HCT116 (cell line): ENCODE data around the gene SH3GL2. TPM values are rescaled to one million over a fixed set of nuclear protein-coding genes. Genes with fewer than 3 reads are reported as not detected.

Source experiments
- ATAC-seq: fragments of 200-7000 bp; cut with Tn5 transposase; 2 replicates; pipeline ENCODE4 v1.9.1; 2020; ENCODE audit warnings: mild to moderate bottlenecking, moderate library complexity
- BruUV-seq: library from RNA; stranded (reverse); fragments of 400-500 nt; replicated peaks from 2 replicates; lab custom pipeline; 2021; lab: Mats Ljungman, UMichigan
- CTCF ChIA-PET: fragments of 300-600 bp; sonication (Branson Sonifier 250); formaldehyde crosslinking; loops from one replicate; lab custom pipeline; 2021; ENCODE audit warnings: antibody characterized with exemption; lab: Charles Lee
- POLR2A ChIA-PET: fragments of 300-600, 350-600 bp; sonication (Branson Sonifier 250); formaldehyde crosslinking; loops from one replicate; lab custom pipeline; 2021; ENCODE audit warnings: antibody characterized with exemption; lab: Charles Lee
- RAD21 ChIA-PET, 2 experiments: fragments of 300-600 bp; sonication (Branson Sonifier 250); formaldehyde crosslinking; loops; one replicate each; lab custom pipeline; 2023; ENCODE audit warnings: low total read pairs in 2 of 2; ENCODE audit not compliant: uncharacterized antibody in 2 of 2, unreplicated experiment in 2 of 2, low non-redundant PET in 1 of 2; lab: Charles Lee
- DNase-seq: peaks from one replicate; pipeline ENCODE4 v3.0.0-alpha.2; 2010; ENCODE audit warnings: low read depth, low spot score
- H2AFZ ChIP-seq: fragments of 200-600 bp; shearing (Covaris generic), sonication (generic); 2 replicates; pipeline ENCODE4 v1.6.1; 2017; ENCODE audit warnings: low read depth, mixed run types, mixed read lengths, antibody characterized with exemption, low read length; ENCODE audit not compliant: poor library complexity, severe bottlenecking
- H3K27ac ChIP-seq: 2 replicates; pipeline ENCODE4 v1.5.1; 2012; ENCODE audit warnings: low read depth, low read length
- H3K27me3 ChIP-seq: fragments of 200-600 bp; sonication (generic); 2 replicates; pipeline ENCODE4 v1.6.1; 2016; ENCODE audit warnings: mixed run types, low read length, mixed read lengths; ENCODE audit not compliant: insufficient read depth
- H3K36me3 ChIP-seq, 2 experiments: fragments of 200-500 bp in 1 of 2; fragments of 200-600 bp in 1 of 2; sonication (Bioruptor generic) in 1 of 2; sonication (generic) in 1 of 2; 2 replicates each; pipeline versions ENCODE4 v1.5.1 to v1.6.1; 2014 to 2016; ENCODE audit warnings: low read length in 2 of 2, inconsistent platforms in 1 of 2, mixed read lengths in 1 of 2, mixed run types in 1 of 2; ENCODE audit not compliant: insufficient read depth in 2 of 2, control insufficient read depth in 1 of 2
- H3K4me1 ChIP-seq, 2 experiments: fragments of 200-600 bp in 1 of 2; sonication (generic) in 1 of 2; 2 replicates each; pipeline versions ENCODE4 v1.5.1 to v1.6.1; 2012 to 2017; ENCODE audit warnings: low read length in 2 of 2, inconsistent platforms in 1 of 2, mild to moderate bottlenecking in 1 of 2, mixed read lengths in 1 of 2, mixed run types in 1 of 2, moderate library complexity in 1 of 2; ENCODE audit not compliant: insufficient read depth in 2 of 2, control insufficient read depth in 1 of 2
- H3K4me2 ChIP-seq: fragments of 200-600 bp; sonication (generic); 2 replicates; pipeline ENCODE4 v1.6.1; 2017; ENCODE audit warnings: mixed run types, low read length, mixed read lengths
- H3K4me3 ChIP-seq, 2 experiments: fragments of 200-600 bp in 1 of 2; sonication (generic) in 1 of 2; replicated peaks in 1 of 2; 2 replicates each; pipeline ENCODE4 v1.5.1; 2011 to 2016; ENCODE audit warnings: low read length in 2 of 2, control low read depth in 1 of 2, low read depth in 1 of 2, mild to moderate bottlenecking in 1 of 2, mixed read lengths in 1 of 2, mixed run types in 1 of 2
- H3K79me2 ChIP-seq: fragments of 200-600 bp; sonication (generic); 2 replicates; pipeline ENCODE4 v1.6.1; 2017; ENCODE audit warnings: mild to moderate bottlenecking, mixed run types, low read length, moderate library complexity, mixed read lengths; ENCODE audit not compliant: insufficient read depth
- H3K9ac ChIP-seq: fragments of 200-600 bp; sonication (generic); 2 replicates; pipeline ENCODE4 v1.6.1; 2016; ENCODE audit warnings: low read length, mixed read lengths
- H3K9me2 ChIP-seq: fragments of 200-600 bp; sonication (generic), shearing (Covaris generic); 2 replicates; pipeline ENCODE4 v1.6.1; 2017; ENCODE audit warnings: mixed run types, mild to moderate bottlenecking, moderate library complexity; ENCODE audit not compliant: insufficient read depth
- H3K9me3 ChIP-seq, 2 experiments: fragments of 200-500 bp in 1 of 2; fragments of 200-600 bp in 1 of 2; sonication (Bioruptor generic) in 1 of 2; sonication (generic) in 1 of 2; 2 replicates each; pipeline ENCODE4 v1.6.1; 2014 to 2017; ENCODE audit warnings: low read length in 2 of 2, mixed read lengths in 2 of 2, inconsistent platforms in 1 of 2, low read depth in 1 of 2, mild to moderate bottlenecking in 1 of 2, mixed run types in 1 of 2, moderate library complexity in 1 of 2; ENCODE audit not compliant: control insufficient read depth in 1 of 2, insufficient read depth in 1 of 2
- H4K20me1 ChIP-seq: fragments of 200-600 bp; sonication (generic), shearing (Covaris generic); 2 replicates; pipeline ENCODE4 v1.6.1; 2017; ENCODE audit warnings: mixed run types, mild to moderate bottlenecking, moderate library complexity; ENCODE audit not compliant: insufficient read depth
- ATF3 ChIP-seq: IDR thresholded peaks from 2 replicates; pipeline ENCODE4 v1.6.1; 2012
- CBX3 ChIP-seq: IDR thresholded peaks from 2 replicates; pipeline ENCODE4 v1.6.1; 2012; ENCODE audit warnings: low read depth
- CEBPB ChIP-seq: IDR thresholded peaks from 2 replicates; pipeline ENCODE4 v1.6.1; 2012; ENCODE audit warnings: low read depth
- CTCF ChIP-seq, 3 experiments: fragments of 200-600 bp in 1 of 3; sonication (generic) in 1 of 3; IDR thresholded peaks in 2 of 3; conservative IDR thresholded peaks in 1 of 3; 2 replicates each; pipeline ENCODE4 v1.5.1; 2012 to 2017; ENCODE audit warnings: low read depth in 2 of 3, low read length in 2 of 3, antibody characterized with exemption in 1 of 3, borderline replicate concordance in 1 of 3, control low read depth in 1 of 3, mild to moderate bottlenecking in 1 of 3, mixed read lengths in 1 of 3, mixed run types in 1 of 3, moderate library complexity in 1 of 3; ENCODE audit not compliant: insufficient read depth in 1 of 3
- EGR1 ChIP-seq: IDR thresholded peaks from 2 replicates; pipeline ENCODE4 v1.6.1; 2012; ENCODE audit warnings: low read depth
- ELF1 ChIP-seq: IDR thresholded peaks from 2 replicates; pipeline ENCODE4 v1.6.1; 2012; ENCODE audit warnings: low read depth, borderline replicate concordance
- EZH2 ChIP-seq: fragments of 200-600 bp; sonication (generic); IDR thresholded peaks from 2 replicates; pipeline ENCODE4 v1.6.1; 2017; ENCODE audit warnings: antibody characterized with exemption, mixed run types
- EZH2phosphoT487 ChIP-seq: fragments of 200-600 bp; IDR thresholded peaks from 2 replicates; pipeline ENCODE4 v1.6.1; 2018; ENCODE audit warnings: antibody characterized with exemption, borderline replicate concordance
- MAX ChIP-seq: IDR thresholded peaks from 2 replicates; pipeline ENCODE4 v1.6.1; 2012
- POLR2A ChIP-seq: IDR thresholded peaks from 2 replicates; pipeline ENCODE4 v1.7.0; 2011; ENCODE audit warnings: borderline replicate concordance; ENCODE audit not compliant: insufficient read depth, insufficient read length; ENCODE audit errors: extremely low read depth
- POLR2AphosphoS5 ChIP-seq: IDR thresholded peaks from 2 replicates; pipeline ENCODE4 v1.6.1; 2011; ENCODE audit warnings: mild to moderate bottlenecking, low read depth, low read length, moderate library complexity
- RAD21 ChIP-seq: IDR thresholded peaks from 2 replicates; pipeline ENCODE4 v1.6.1; 2012; ENCODE audit warnings: low read depth, mild to moderate bottlenecking
- REST ChIP-seq: IDR thresholded peaks from 2 replicates; pipeline ENCODE4 v1.6.1; 2012; ENCODE audit warnings: low read depth
- SIN3A ChIP-seq: IDR thresholded peaks from 2 replicates; pipeline ENCODE4 v1.6.1; 2012; ENCODE audit warnings: low read depth
- SP1 ChIP-seq: IDR thresholded peaks from 2 replicates; pipeline ENCODE4 v1.6.1; 2012; ENCODE audit warnings: low read depth
- TCF7L2 ChIP-seq: IDR thresholded peaks from 2 replicates; pipeline ENCODE4 v1.7.0; 2011; ENCODE audit warnings: borderline replicate concordance, inconsistent platforms; ENCODE audit not compliant: insufficient read depth, insufficient read length; ENCODE audit errors: extremely low read depth
- ZBTB33 ChIP-seq: IDR thresholded peaks from 2 replicates; pipeline ENCODE4 v1.6.1; 2011; ENCODE audit warnings: mild to moderate bottlenecking, low read length, moderate library complexity; ENCODE audit not compliant: insufficient replicate concordance; ENCODE audit errors: extremely low read depth
- ZFX ChIP-seq: fragments of 450-650 bp; IDR thresholded peaks from 2 replicates; pipeline ENCODE4 v1.6.1; 2017
- ZNF274 ChIP-seq: fragments of 200-500 bp; sonication (Bioruptor generic); IDR thresholded peaks from 2 replicates; pipeline ENCODE4 v1.6.1; 2014; ENCODE audit warnings: mild to moderate bottlenecking, low read depth, low read length, inconsistent platforms
- intact Hi-C: fragments of 100-400 bp; cut with micrococcal nuclease; formaldehyde crosslinking; loops from 2 replicates; pipeline ENCODE4 v1.10.0; 2022
- total RNA-seq: library from RNA; stranded (reverse); gene quantifications from one replicate; pipeline ENCODE4 v1.2.1, GENCODE V29; 2021; ENCODE audit not compliant: unreplicated experiment

SH3GL2 gene
- total RNA-seq, 1 experiment from 2014 or later, result not detected

- ATAC-seq (no peak), DNase-seq (no peak)
- no peak overlapping the region for H3K9ac ChIP-seq
- H3K4me2 ChIP-seq, result no peak overlapping the region
- intact Hi-C loops, result no loop called here
- H3K4me3 ChIP-seq, result no peak overlapping the region
- CTCF ChIA-PET, result no interaction called here
- H2AFZ ChIP-seq, result no peak overlapping the region
- no peaks in the 10 kb centered on the region for H3K9me2 ChIP-seq
- no peaks in the 10 kb centered on the region for H3K36me3 ChIP-seq
- H3K27me3 ChIP-seq, result no peaks in the 10 kb centered on the region
- no peaks in the 10 kb centered on the region for H3K9me3 ChIP-seq
- no peaks in the 10 kb centered on the region for H4K20me1 ChIP-seq
- H3K4me1 ChIP-seq, result no peaks in the 10 kb centered on the region
- RAD21 ChIA-PET, result no interaction called here
- H3K27ac ChIP-seq, result no peak overlapping the region
- H3K79me2 ChIP-seq, result no peaks in the 10 kb centered on the region
- POLR2A ChIA-PET, result no interaction called here
- no TSS peak for BruUV-seq
- no peak for TF ChIP-seq ZFX
- no peak for TF ChIP-seq SP1
- no peak for TF ChIP-seq CTCF (IDR thresholded peaks at IDR 0.05 in 2 of 3, conservative IDR thresholded peaks at IDR 0.05 in 1 of 3; ENCODE audit: borderline replicate concordance in 1 of 3, insufficient read depth in 1 of 3, low read depth in 2 of 3, low read length in 2 of 3)
- TF ChIP-seq CEBPB, result no peak
- TF ChIP-seq SIN3A, result no peak
- TF ChIP-seq TCF7L2, result no peak
- no peak for TF ChIP-seq ELF1
- TF ChIP-seq MAX, result no peak
- TF ChIP-seq POLR2A, result no peak
- TF ChIP-seq ATF3, result no peak
- no peak for TF ChIP-seq EGR1
- TF ChIP-seq REST, result no peak
- no peak for TF ChIP-seq ZNF274
- no peak for TF ChIP-seq POLR2AphosphoS5
- TF ChIP-seq CBX3, result no peak
- TF ChIP-seq EZH2phosphoT487, result no peak
- TF ChIP-seq EZH2, result no peak
- no peak for TF ChIP-seq ZBTB33
- TF ChIP-seq RAD21, result no peak
Observed at GRCh38 chr9:17556935-17557334, 21.9 kb upstream of the SH3GL2 start.
